Activated T-helper 17 cell treated with anti-CD3 and anti-CD28 coated beads, Interleukin-2, amount 50 U/mL, for 72 hours (primary cell): Measurements from ENCODE around the gene POC1B. TPM values are rescaled to one million over a fixed set of nuclear protein-coding genes. Genes with fewer than 3 reads are reported as not detected.
"Not testable (repeated sequence)": the region's sequence is repeated elsewhere in the genome, so short reads cannot be mapped to it uniquely, and the experiment has no call there.

Experiments
- ATAC-seq: fragments of 150-1000 bp; cut with Tn5 transposase; replicated peaks from 2 replicates; pipeline ENCODE4 v1.10.0; 2021; ENCODE audit warnings: mild to moderate bottlenecking, moderate library complexity
- H3K27ac Mint-ChIP-seq: one replicate; pipeline ENCODE4 v1.8.0; 2022; ENCODE audit warnings: mixed read lengths
- H3K27me3 Mint-ChIP-seq: one replicate; pipeline ENCODE4 v1.8.0; 2022; ENCODE audit warnings: mixed read lengths
- H3K36me3 Mint-ChIP-seq: one replicate; pipeline ENCODE4 v1.8.0; 2022; ENCODE audit warnings: low read depth, mild to moderate bottlenecking, mixed read lengths
- H3K4me1 Mint-ChIP-seq: one replicate; pipeline ENCODE4 v1.8.0; 2022; ENCODE audit warnings: mixed read lengths
- H3K4me3 Mint-ChIP-seq: one replicate; pipeline ENCODE4 v1.8.0; 2022; ENCODE audit warnings: mild to moderate bottlenecking, mixed read lengths
- H3K9me3 Mint-ChIP-seq: one replicate; pipeline ENCODE4 v1.8.0; 2022; ENCODE audit warnings: mixed read lengths
- total RNA-seq, 2 donors: library from RNA; stranded (reverse); gene quantifications; one replicate each; pipeline ENCODE4 v1.2.3, GENCODE V29; 2022

The POC1B gene
- total RNA-seq, 2 donors from 2014 or later = 47.5 to 54.3 TPM

- H3K36me3 Mint-ChIP-seq = peaks cover 22% of the 10 kb centered on the region
- no peaks in the 10 kb centered on the region for H3K27me3 Mint-ChIP-seq
- H3K4me1 Mint-ChIP-seq = peaks cover 54% of the 10 kb centered on the region
- H3K9me3 Mint-ChIP-seq = no peaks in the 10 kb centered on the region
- peak overlapping the region; percentile 90 for H3K27ac Mint-ChIP-seq
- ATAC-seq = peak; percentile 61
- peak overlapping the region; percentile 65 for H3K4me3 Mint-ChIP-seq
Observed at GRCh38 chr12:89472508-89472907, 53.3 kb downstream of the POC1B start.

GRCh38 chr12:89470741-89471509 lies 54.9 kb downstream of the POC1B start:
- peaks cover 53% of the 10 kb centered on the region for H3K4me1 Mint-ChIP-seq
- H3K4me3 Mint-ChIP-seq = peak overlapping the region; percentile 72
- ATAC-seq = peak; percentile 62
- peaks cover 28% of the 10 kb centered on the region for H3K36me3 Mint-ChIP-seq
- peak overlapping the region; percentile 90 for H3K27ac Mint-ChIP-seq
- no peaks in the 10 kb centered on the region for H3K27me3 Mint-ChIP-seq
- no peaks in the 10 kb centered on the region for H3K9me3 Mint-ChIP-seq

- Mint-ChIP-seq H3K27me3 (no peaks in the 10 kb centered on the region), H3K9me3 (no peaks in the 10 kb centered on the region), H3K27ac (peak overlapping the region; percentile 88), H3K36me3 (peaks cover 28% of the 10 kb centered on the region), H3K4me3 (peak overlapping the region; percentile 69), H3K4me1 (peaks cover 48% of the 10 kb centered on the region)
- ATAC-seq = peak; percentile 63
Observed at GRCh38 chr12:89469361-89469760, 56.5 kb downstream of the POC1B start.

GRCh38 chr12:89468648-89469326 lies 57.1 kb downstream of the POC1B start:
- ATAC-seq = peak; percentile 49
- peaks cover 28% of the 10 kb centered on the region for H3K36me3 Mint-ChIP-seq
- H3K27ac Mint-ChIP-seq = peak overlapping the region; percentile 88
- peaks cover 45% of the 10 kb centered on the region for H3K4me1 Mint-ChIP-seq
- peak overlapping the region; percentile 69 for H3K4me3 Mint-ChIP-seq
- no peaks in the 10 kb centered on the region for H3K27me3 Mint-ChIP-seq
- H3K9me3 Mint-ChIP-seq = no peaks in the 10 kb centered on the region

GRCh38 chr12:89468017-89468416 lies 57.8 kb downstream of the POC1B start:
- ATAC-seq = peak; percentile 38
- peak overlapping the region; percentile 88 for H3K27ac Mint-ChIP-seq
- H3K4me3 Mint-ChIP-seq = peak overlapping the region; percentile 69
- peaks cover 28% of the 10 kb centered on the region for H3K36me3 Mint-ChIP-seq
- H3K27me3 Mint-ChIP-seq = no peaks in the 10 kb centered on the region
- peaks cover 45% of the 10 kb centered on the region for H3K4me1 Mint-ChIP-seq
- no peaks in the 10 kb centered on the region for H3K9me3 Mint-ChIP-seq

- H3K9me3 Mint-ChIP-seq = no peaks in the 10 kb centered on the region
- peaks cover 35% of the 10 kb centered on the region for H3K4me1 Mint-ChIP-seq
- H3K27ac Mint-ChIP-seq = no peak overlapping the region
- H3K36me3 Mint-ChIP-seq = peaks cover 20% of the 10 kb centered on the region
- H3K27me3 Mint-ChIP-seq = no peaks in the 10 kb centered on the region
- ATAC-seq = no peak
- no peak overlapping the region for H3K4me3 Mint-ChIP-seq
Observed at GRCh38 chr12:89464974-89465592, 60.8 kb downstream of the POC1B start.

- H3K9me3 Mint-ChIP-seq = no peaks in the 10 kb centered on the region
- peaks cover 38% of the 10 kb centered on the region for H3K36me3 Mint-ChIP-seq
- H3K27ac Mint-ChIP-seq = peak overlapping the region; percentile 10
- no peaks in the 10 kb centered on the region for H3K27me3 Mint-ChIP-seq
- peak; percentile 92 for ATAC-seq
- peak overlapping the region; percentile 57 for H3K4me3 Mint-ChIP-seq
- peaks cover 11% of the 10 kb centered on the region for H3K4me1 Mint-ChIP-seq
Observed at GRCh38 chr12:89461649-89462612, 63.9 kb downstream of the POC1B start.

GRCh38 chr12:89461190-89461589 lies 64.7 kb downstream of the POC1B start:
- H3K4me1 Mint-ChIP-seq = peaks cover 11% of the 10 kb centered on the region
- H3K4me3 Mint-ChIP-seq = peak overlapping the region; percentile 57
- H3K36me3 Mint-ChIP-seq = peaks cover 36% of the 10 kb centered on the region
- no peaks in the 10 kb centered on the region for H3K27me3 Mint-ChIP-seq
- H3K9me3 Mint-ChIP-seq = no peaks in the 10 kb centered on the region
- ATAC-seq = no peak
- peak overlapping the region; percentile 10 for H3K27ac Mint-ChIP-seq

GRCh38 chr12:89459279-89459678 lies 66.6 kb downstream of the POC1B start:
- Mint-ChIP-seq H3K4me1 (peaks cover 15% of the 10 kb centered on the region), H3K36me3 (peaks cover 43% of the 10 kb centered on the region)
- H3K27ac Mint-ChIP-seq, ATAC-seq, H3K4me3 Mint-ChIP-seq, H3K27me3 Mint-ChIP-seq, H3K9me3 Mint-ChIP-seq: not testable (repeated sequence)

- Mint-ChIP-seq H3K4me1 (peaks cover 11% of the 10 kb centered on the region), H3K4me3 (no peak overlapping the region), H3K9me3 (no peaks in the 10 kb centered on the region), H3K27me3 (no peaks in the 10 kb centered on the region), H3K27ac (no peak overlapping the region), H3K36me3 (peaks cover 43% of the 10 kb centered on the region)
- ATAC-seq = no peak
Observed at GRCh38 chr12:89456565-89456964, 69.3 kb downstream of the POC1B start.

- Mint-ChIP-seq H3K9me3 (no peaks in the 10 kb centered on the region), H3K27ac (peak overlapping the region; percentile 33)
Observed at GRCh38 chr12:89454080-89454848, 71.6 kb downstream of the POC1B start.

GRCh38 chr12:89453121-89453978 lies 72.5 kb downstream of the POC1B start:
- H3K36me3 Mint-ChIP-seq = peaks cover 33% of the 10 kb centered on the region
- H3K4me1 Mint-ChIP-seq = peaks cover 5% of the 10 kb centered on the region
- H3K9me3 Mint-ChIP-seq = no peaks in the 10 kb centered on the region
- H3K27me3 Mint-ChIP-seq = no peaks in the 10 kb centered on the region
- no peak overlapping the region for H3K27ac Mint-ChIP-seq
- no peak for ATAC-seq
- no peak overlapping the region for H3K4me3 Mint-ChIP-seq

More at GRCh38 chr12:89454080-89454848, 71.6 kb downstream of the POC1B start:
- Mint-ChIP-seq H3K4me3 (no peak overlapping the region), H3K36me3 (peaks cover 40% of the 10 kb centered on the region), H3K27me3 (no peaks in the 10 kb centered on the region), H3K4me1 (peaks cover 5% of the 10 kb centered on the region)
- no peak for ATAC-seq
